WTC11 (cell line): Measurements from ENCODE around the gene ASGR1. TPM values are rescaled to one million over a fixed set of nuclear protein-coding genes. Genes with fewer than 3 reads are reported as not detected.
A peak's percentile ranks its signal among the peaks of the same experiment; 100 is the strongest.

ENCODE experiments used
- ATAC-seq: fragments of 200-7000 bp; cut with Tn5 transposase; 2 replicates; pipeline ENCODE4 v1.10.0; 2021; ENCODE audit warnings: mild to moderate bottlenecking, moderate library complexity
- CTCF ChIA-PET: fragments of 300-600 bp; sonication (Branson Sonifier 250); formaldehyde crosslinking; loops from one replicate; lab custom pipeline; 2021; ENCODE audit warnings: antibody characterized with exemption; lab: Charles Lee
- POLR2A ChIA-PET: fragments of 350-600 bp; sonication (Branson Sonifier 250); formaldehyde crosslinking; loops from one replicate; lab custom pipeline; 2021; ENCODE audit warnings: antibody characterized with exemption; lab: Charles Lee
- DNase-seq: peaks from one replicate; pipeline ENCODE4 v3.0.0; 2021; ENCODE audit warnings: low spot score
- H3K27ac Mint-ChIP-seq: 2 replicates; pipeline ENCODE4 v1.8.0; 2021; ENCODE audit warnings: mixed read lengths
- H3K27me3 Mint-ChIP-seq: 2 replicates; pipeline ENCODE4 v1.8.0; 2021; ENCODE audit warnings: low read depth, mild to moderate bottlenecking, moderate library complexity, mixed read lengths
- H3K36me3 Mint-ChIP-seq: 2 replicates; pipeline ENCODE4 v1.8.0; 2021; ENCODE audit warnings: mixed read lengths
- H3K4me1 Mint-ChIP-seq: 2 replicates; pipeline ENCODE4 v1.8.0; 2022; ENCODE audit warnings: mixed read lengths
- H3K4me3 Mint-ChIP-seq: 2 replicates; pipeline ENCODE4 v1.8.0; 2021; ENCODE audit warnings: mild to moderate bottlenecking, moderate library complexity, mixed read lengths
- H3K9me3 Mint-ChIP-seq: 2 replicates; pipeline ENCODE4 v1.8.0; 2021; ENCODE audit warnings: mixed read lengths
- ATF1 ChIP-seq: sonication (generic); formaldehyde crosslinking; IDR thresholded peaks from 2 replicates; pipeline ENCODE4 v1.8.1; 2023; ENCODE audit warnings: mild to moderate bottlenecking, moderate library complexity, missing genetic modification reagents
- CREB1 ChIP-seq: sonication (generic); formaldehyde crosslinking; IDR thresholded peaks from 2 replicates; pipeline ENCODE4 v1.8.0; 2023; ENCODE audit warnings: mild to moderate bottlenecking, missing genetic modification reagents
- ELF4 ChIP-seq: sonication (generic); formaldehyde crosslinking; IDR thresholded peaks from 2 replicates; pipeline ENCODE4 v1.8.1; 2022; ENCODE audit warnings: low read depth, mild to moderate bottlenecking, moderate library complexity, missing genetic modification reagents
- EMX1 ChIP-seq: fragments of 250-450 bp; sonication (Bioruptor Pico); IDR thresholded peaks from 2 replicates; pipeline ENCODE4 v1.8.0; 2021; ENCODE audit warnings: mild to moderate bottlenecking
- FOXK1 ChIP-seq: sonication (generic); formaldehyde crosslinking; IDR thresholded peaks from 2 replicates; pipeline ENCODE4 v1.8.0; 2022; ENCODE audit warnings: mild to moderate bottlenecking, moderate library complexity, missing genetic modification reagents
- FOXP1 ChIP-seq: sonication (generic); formaldehyde crosslinking; IDR thresholded peaks from 2 replicates; pipeline ENCODE4 v1.8.0; 2022; ENCODE audit warnings: missing genetic modification reagents, mild to moderate bottlenecking, moderate library complexity, borderline replicate concordance
- GRHL2 ChIP-seq: fragments of 250-450 bp; sonication (Bioruptor Pico); IDR thresholded peaks from 2 replicates; pipeline ENCODE4 v1.8.0; 2022; ENCODE audit warnings: mild to moderate bottlenecking, moderate library complexity; ENCODE audit not compliant: insufficient replicate concordance, severe bottlenecking
- GTF2I ChIP-seq: fragments of 250-450 bp; sonication (Bioruptor Pico); conservative IDR thresholded peaks from 2 replicates; pipeline ENCODE4 v1.4.0; 2021; ENCODE audit warnings: mild to moderate bottlenecking
- KAT7 ChIP-seq: sonication (generic); formaldehyde crosslinking; IDR thresholded peaks from 2 replicates; pipeline ENCODE4 v1.8.1; 2023; ENCODE audit warnings: missing genetic modification reagents, mild to moderate bottlenecking, borderline replicate concordance
- MYBL2 ChIP-seq: sonication (generic); formaldehyde crosslinking; IDR thresholded peaks from 2 replicates; pipeline ENCODE4 v1.8.1; 2023; ENCODE audit warnings: mild to moderate bottlenecking, moderate library complexity, missing genetic modification reagents
- NFYB ChIP-seq: sonication (generic); formaldehyde crosslinking; conservative IDR thresholded peaks from 2 replicates; pipeline ENCODE4 v1.8.0; 2022; ENCODE audit warnings: low read depth, missing genetic modification reagents
- NR3C1 ChIP-seq: sonication (generic); formaldehyde crosslinking; conservative IDR thresholded peaks from 2 replicates; pipeline ENCODE4 v1.8.1; 2023; ENCODE audit warnings: low read depth, mild to moderate bottlenecking, missing genetic modification reagents
- SMAD4 ChIP-seq: sonication (generic); formaldehyde crosslinking; IDR thresholded peaks from 2 replicates; pipeline ENCODE4 v1.8.0; 2022; ENCODE audit warnings: mild to moderate bottlenecking, missing genetic modification reagents
- SOX15 ChIP-seq: fragments of 250-450 bp; sonication (Bioruptor Pico); IDR thresholded peaks from 2 replicates; pipeline ENCODE4 v1.9.0; 2021; ENCODE audit warnings: mild to moderate bottlenecking
- TP53 ChIP-seq: sonication (generic); formaldehyde crosslinking; IDR thresholded peaks from 2 replicates; pipeline ENCODE4 v1.8.1; 2023; ENCODE audit warnings: mild to moderate bottlenecking, missing genetic modification reagents
- ZBTB21 ChIP-seq: sonication (generic); formaldehyde crosslinking; IDR thresholded peaks from 2 replicates; pipeline ENCODE4 v1.8.1; 2023; ENCODE audit warnings: mild to moderate bottlenecking, missing genetic modification reagents, borderline replicate concordance
- ZNF263 ChIP-seq: sonication (generic); formaldehyde crosslinking; IDR thresholded peaks from 2 replicates; pipeline ENCODE4 v1.8.1; 2022; ENCODE audit warnings: low read depth, mild to moderate bottlenecking, moderate library complexity, missing genetic modification reagents
- ZNF317 ChIP-seq: sonication (generic); formaldehyde crosslinking; IDR thresholded peaks from 2 replicates; pipeline ENCODE4 v1.8.1; 2023; ENCODE audit warnings: low read depth, mild to moderate bottlenecking, moderate library complexity, missing genetic modification reagents, borderline replicate concordance
- ZNF416 ChIP-seq: fragments of 250-450 bp; sonication (Bioruptor Pico); IDR thresholded peaks from 2 replicates; pipeline ENCODE4 v1.9.0; 2021; ENCODE audit warnings: mild to moderate bottlenecking, inconsistent platforms
- total RNA-seq: library from RNA; stranded (reverse); gene quantifications from 3 replicates; pipeline ENCODE4 v1.2.3, GENCODE V29; 2021
- TF ChIP-seq, protein P1 (sequence below): sonication (generic); formaldehyde crosslinking; IDR thresholded peaks from 2 replicates; pipeline ENCODE4 v1.8.1; 2023; ENCODE audit warnings: mild to moderate bottlenecking, missing genetic modification reagents, moderate library complexity
- TF ChIP-seq, protein P2 (sequence below): fragments of 250-450 bp; sonication (Bioruptor Pico); IDR thresholded peaks from 2 replicates; pipeline ENCODE4 v1.9.0; 2021; ENCODE audit warnings: mild to moderate bottlenecking
- TF ChIP-seq, protein P3 (sequence below): fragments of 250-450 bp; sonication (Bioruptor Pico); IDR thresholded peaks from 2 replicates; pipeline ENCODE4 v1.9.0; 2021; ENCODE audit warnings: moderate library complexity, mild to moderate bottlenecking, inconsistent platforms, borderline replicate concordance
- TF ChIP-seq, protein P4 (sequence below): sonication (generic); formaldehyde crosslinking; IDR thresholded peaks from 2 replicates; pipeline ENCODE4 v1.8.0; 2022; ENCODE audit warnings: mild to moderate bottlenecking, missing genetic modification reagents
- TF ChIP-seq, protein P5 (sequence below): sonication (generic); formaldehyde crosslinking; IDR thresholded peaks from 2 replicates; pipeline ENCODE4 v1.8.1; 2022; ENCODE audit warnings: mild to moderate bottlenecking, moderate library complexity, missing genetic modification reagents
- TF ChIP-seq, protein P6 (sequence below): fragments of 200-600 bp; IDR thresholded peaks from 2 replicates; pipeline ENCODE4 v1.8.0; 2022; ENCODE audit warnings: antibody characterized with exemption
- TF ChIP-seq, protein P7 (sequence below): sonication (generic); formaldehyde crosslinking; IDR thresholded peaks from 2 replicates; pipeline ENCODE4 v1.8.1; 2022; ENCODE audit warnings: low read depth, missing genetic modification reagents, borderline replicate concordance

ASGR1 gene
- total RNA-seq, 1 experiment from 2014 or later, result 13.3 TPM

DNA sequence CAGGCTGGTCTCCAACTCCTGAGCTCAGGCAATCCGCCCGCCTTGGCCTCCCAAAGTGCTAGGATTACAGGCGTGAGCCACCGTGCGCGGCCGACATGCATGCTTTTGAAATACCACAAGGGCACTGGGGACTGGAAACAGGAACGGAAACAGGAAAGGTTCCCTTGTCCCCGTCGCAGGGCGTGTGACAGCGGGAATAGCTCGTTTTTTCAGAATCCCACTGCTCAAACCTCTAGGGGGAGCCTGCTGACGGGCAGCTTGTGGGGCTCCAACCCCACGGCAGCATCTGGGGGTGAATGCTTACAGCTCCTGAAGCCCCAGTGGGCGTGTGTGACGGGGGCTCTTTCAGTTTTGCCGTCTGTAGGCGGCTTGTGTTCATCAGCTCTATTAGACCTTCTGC lies 45.7 kb downstream of the ASGR1 start (continued):
- TF ChIP-seq, protein P1, sequence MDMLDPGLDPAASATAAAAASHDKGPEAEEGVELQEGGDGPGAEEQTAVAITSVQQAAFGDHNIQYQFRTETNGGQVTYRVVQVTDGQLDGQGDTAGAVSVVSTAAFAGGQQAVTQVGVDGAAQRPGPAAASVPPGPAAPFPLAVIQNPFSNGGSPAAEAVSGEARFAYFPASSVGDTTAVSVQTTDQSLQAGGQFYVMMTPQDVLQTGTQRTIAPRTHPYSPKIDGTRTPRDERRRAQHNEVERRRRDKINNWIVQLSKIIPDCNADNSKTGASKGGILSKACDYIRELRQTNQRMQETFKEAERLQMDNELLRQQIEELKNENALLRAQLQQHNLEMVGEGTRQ (CRISPR knock-in tag), result no peak
- TF ChIP-seq ZNF263 (CRISPR knock-in tag) (no peak), NFYB (CRISPR knock-in tag) (no peak), SOX15 (CRISPR knock-in tag) (no peak), ZNF416 (CRISPR knock-in tag) (no peak), NR3C1 (CRISPR knock-in tag) (no peak)

DNA sequence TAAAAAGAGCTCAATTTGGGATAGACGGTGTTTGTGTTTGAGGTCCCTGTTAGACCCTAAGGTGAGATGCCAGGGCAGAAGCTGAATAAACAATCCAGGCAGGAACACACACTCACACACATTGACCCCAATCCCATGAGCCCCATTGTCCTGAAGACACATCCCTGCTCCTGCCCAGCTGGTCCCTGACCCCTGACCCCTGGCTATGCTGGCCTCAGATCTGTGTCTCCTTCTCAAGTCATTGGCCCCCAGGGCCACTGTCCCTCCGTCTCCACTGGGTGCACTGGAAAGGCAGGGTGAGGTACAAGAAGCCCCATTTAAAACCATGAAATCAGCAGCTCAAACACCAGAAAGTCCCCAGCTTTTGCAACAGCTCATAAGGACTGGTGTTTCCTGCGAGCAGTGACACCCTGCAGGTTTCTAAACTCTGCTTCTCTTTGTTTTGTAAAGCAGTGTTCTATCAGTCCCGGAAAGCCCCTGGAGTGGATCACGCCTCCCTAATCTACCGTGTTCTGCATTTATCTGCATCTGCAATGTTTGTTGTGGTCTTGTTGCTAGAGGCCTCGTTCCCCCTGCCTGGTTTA lies 46.6 kb downstream of the ASGR1 start:
- Mint-ChIP-seq H3K27me3 (peaks cover 69% of the 10 kb centered on the region), H3K4me3 (peak overlapping the region; percentile 53), H3K4me1 (peaks cover 65% of the 10 kb centered on the region), H3K36me3 (no peaks in the 10 kb centered on the region), H3K9me3 (no peaks in the 10 kb centered on the region), H3K27ac (peak overlapping the region; percentile 99)
- peak; percentile 73 for DNase-seq
- ChIA-PET CTCF (interaction anchor here (0.6 to 3.2 kb wide), 33 partner anchors 9 to 1744 kb away, joined by 3 to 64 read pairs (median 6); partner anchors contain the start of genes ASGR1, ASGR2, SLC16A11 and SLC16A13), POLR2A (interaction anchor here (0.6 to 1.4 kb wide), 5 partner anchors 31 to 97 kb away, joined by 3 to 5 read pairs (median 4); partner anchors contain the start of gene SLC16A13)
- ATAC-seq, result peak; percentile 84
- TF ChIP-seq, protein P2, sequence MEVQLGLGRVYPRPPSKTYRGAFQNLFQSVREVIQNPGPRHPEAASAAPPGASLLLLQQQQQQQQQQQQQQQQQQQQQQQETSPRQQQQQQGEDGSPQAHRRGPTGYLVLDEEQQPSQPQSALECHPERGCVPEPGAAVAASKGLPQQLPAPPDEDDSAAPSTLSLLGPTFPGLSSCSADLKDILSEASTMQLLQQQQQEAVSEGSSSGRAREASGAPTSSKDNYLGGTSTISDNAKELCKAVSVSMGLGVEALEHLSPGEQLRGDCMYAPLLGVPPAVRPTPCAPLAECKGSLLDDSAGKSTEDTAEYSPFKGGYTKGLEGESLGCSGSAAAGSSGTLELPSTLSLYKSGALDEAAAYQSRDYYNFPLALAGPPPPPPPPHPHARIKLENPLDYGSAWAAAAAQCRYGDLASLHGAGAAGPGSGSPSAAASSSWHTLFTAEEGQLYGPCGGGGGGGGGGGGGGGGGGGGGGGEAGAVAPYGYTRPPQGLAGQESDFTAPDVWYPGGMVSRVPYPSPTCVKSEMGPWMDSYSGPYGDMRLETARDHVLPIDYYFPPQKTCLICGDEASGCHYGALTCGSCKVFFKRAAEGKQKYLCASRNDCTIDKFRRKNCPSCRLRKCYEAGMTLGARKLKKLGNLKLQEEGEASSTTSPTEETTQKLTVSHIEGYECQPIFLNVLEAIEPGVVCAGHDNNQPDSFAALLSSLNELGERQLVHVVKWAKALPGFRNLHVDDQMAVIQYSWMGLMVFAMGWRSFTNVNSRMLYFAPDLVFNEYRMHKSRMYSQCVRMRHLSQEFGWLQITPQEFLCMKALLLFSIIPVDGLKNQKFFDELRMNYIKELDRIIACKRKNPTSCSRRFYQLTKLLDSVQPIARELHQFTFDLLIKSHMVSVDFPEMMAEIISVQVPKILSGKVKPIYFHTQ (CRISPR knock-in tag), result no peak
- TF ChIP-seq, protein P3, sequence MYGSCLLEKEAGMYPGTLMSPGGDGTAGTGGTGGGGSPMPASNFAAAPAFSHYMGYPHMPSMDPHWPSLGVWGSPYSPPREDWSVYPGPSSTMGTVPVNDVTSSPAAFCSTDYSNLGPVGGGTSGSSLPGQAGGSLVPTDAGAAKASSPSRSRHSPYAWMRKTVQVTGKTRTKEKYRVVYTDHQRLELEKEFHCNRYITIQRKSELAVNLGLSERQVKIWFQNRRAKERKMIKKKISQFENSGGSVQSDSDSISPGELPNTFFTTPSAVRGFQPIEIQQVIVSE (CRISPR knock-in tag), result no peak
- TF ChIP-seq SOX15 (CRISPR knock-in tag) (no peak), SMAD4 (CRISPR knock-in tag) (no peak), MYBL2 (CRISPR knock-in tag) (no peak), ATF1 (no peak), ZBTB21 (CRISPR knock-in tag) (no peak), EMX1 (CRISPR knock-in tag) (no peak), ZNF317 (0 out of 2 replicates have a peak, but pooled peaks have one; percentile 8), CREB1 (CRISPR knock-in tag) (no peak), ELF4 (CRISPR knock-in tag) (no peak), TP53 (CRISPR knock-in tag) (no peak), GRHL2 (CRISPR knock-in tag) (no peak), FOXP1 (no peak), FOXK1 (CRISPR knock-in tag) (peak; percentile 28; the same call in 1 of the 2 replicates), GTF2I (CRISPR knock-in tag) (no peak), KAT7 (no peak)
- TF ChIP-seq, protein P4, sequence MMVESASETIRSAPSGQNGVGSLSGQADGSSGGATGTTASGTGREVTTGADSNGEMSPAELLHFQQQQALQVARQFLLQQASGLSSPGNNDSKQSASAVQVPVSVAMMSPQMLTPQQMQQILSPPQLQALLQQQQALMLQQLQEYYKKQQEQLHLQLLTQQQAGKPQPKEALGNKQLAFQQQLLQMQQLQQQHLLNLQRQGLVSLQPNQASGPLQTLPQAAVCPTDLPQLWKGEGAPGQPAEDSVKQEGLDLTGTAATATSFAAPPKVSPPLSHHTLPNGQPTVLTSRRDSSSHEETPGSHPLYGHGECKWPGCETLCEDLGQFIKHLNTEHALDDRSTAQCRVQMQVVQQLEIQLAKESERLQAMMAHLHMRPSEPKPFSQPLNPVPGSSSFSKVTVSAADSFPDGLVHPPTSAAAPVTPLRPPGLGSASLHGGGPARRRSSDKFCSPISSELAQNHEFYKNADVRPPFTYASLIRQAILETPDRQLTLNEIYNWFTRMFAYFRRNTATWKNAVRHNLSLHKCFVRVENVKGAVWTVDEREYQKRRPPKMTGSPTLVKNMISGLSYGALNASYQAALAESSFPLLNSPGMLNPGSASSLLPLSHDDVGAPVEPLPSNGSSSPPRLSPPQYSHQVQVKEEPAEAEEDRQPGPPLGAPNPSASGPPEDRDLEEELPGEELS (CRISPR knock-in tag), result peak; percentile 77; the same call in 1 of the 2 replicates
- TF ChIP-seq, protein P5, sequence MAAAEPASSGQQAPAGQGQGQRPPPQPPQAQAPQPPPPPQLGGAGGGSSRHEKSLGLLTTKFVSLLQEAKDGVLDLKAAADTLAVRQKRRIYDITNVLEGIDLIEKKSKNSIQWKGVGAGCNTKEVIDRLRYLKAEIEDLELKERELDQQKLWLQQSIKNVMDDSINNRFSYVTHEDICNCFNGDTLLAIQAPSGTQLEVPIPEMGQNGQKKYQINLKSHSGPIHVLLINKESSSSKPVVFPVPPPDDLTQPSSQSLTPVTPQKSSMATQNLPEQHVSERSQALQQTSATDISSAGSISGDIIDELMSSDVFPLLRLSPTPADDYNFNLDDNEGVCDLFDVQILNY, result 0 out of 2 replicates have a peak, but pooled peaks have one; percentile 35
- TF ChIP-seq, protein P6, sequence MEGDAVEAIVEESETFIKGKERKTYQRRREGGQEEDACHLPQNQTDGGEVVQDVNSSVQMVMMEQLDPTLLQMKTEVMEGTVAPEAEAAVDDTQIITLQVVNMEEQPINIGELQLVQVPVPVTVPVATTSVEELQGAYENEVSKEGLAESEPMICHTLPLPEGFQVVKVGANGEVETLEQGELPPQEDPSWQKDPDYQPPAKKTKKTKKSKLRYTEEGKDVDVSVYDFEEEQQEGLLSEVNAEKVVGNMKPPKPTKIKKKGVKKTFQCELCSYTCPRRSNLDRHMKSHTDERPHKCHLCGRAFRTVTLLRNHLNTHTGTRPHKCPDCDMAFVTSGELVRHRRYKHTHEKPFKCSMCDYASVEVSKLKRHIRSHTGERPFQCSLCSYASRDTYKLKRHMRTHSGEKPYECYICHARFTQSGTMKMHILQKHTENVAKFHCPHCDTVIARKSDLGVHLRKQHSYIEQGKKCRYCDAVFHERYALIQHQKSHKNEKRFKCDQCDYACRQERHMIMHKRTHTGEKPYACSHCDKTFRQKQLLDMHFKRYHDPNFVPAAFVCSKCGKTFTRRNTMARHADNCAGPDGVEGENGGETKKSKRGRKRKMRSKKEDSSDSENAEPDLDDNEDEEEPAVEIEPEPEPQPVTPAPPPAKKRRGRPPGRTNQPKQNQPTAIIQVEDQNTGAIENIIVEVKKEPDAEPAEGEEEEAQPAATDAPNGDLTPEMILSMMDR, result no peak
- TF ChIP-seq, protein P7, sequence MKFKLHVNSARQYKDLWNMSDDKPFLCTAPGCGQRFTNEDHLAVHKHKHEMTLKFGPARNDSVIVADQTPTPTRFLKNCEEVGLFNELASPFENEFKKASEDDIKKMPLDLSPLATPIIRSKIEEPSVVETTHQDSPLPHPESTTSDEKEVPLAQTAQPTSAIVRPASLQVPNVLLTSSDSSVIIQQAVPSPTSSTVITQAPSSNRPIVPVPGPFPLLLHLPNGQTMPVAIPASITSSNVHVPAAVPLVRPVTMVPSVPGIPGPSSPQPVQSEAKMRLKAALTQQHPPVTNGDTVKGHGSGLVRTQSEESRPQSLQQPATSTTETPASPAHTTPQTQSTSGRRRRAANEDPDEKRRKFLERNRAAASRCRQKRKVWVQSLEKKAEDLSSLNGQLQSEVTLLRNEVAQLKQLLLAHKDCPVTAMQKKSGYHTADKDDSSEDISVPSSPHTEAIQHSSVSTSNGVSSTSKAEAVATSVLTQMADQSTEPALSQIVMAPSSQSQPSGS (CRISPR knock-in tag), result no peak
